ENCODE data around the gene TENM4. TPM values are rescaled to one million over a fixed set of nuclear protein-coding genes. Genes with fewer than 3 reads are reported as not detected.

Gene TENM4
- polyA plus RNA-seq, 2 of the 4 experiments (the other 2 are of a cell fraction), result 0.06 to 0.31 TPM

GRCh38 chr11:79472819-79473529 lies 32.1 kb upstream of the TENM4 start:
- H3K27ac ChIP-seq, result no peak overlapping the region
- TF ChIP-seq RARB (CRISPR knock-in tag; IDR thresholded peaks at IDR 0.05), result no peak
- TF ChIP-seq TFCP2L1 (CRISPR knock-in tag; IDR thresholded peaks at IDR 0.05), result no peak
- no peak for TF ChIP-seq HMGXB4 (CRISPR knock-in tag; IDR thresholded peaks at IDR 0.05; ENCODE audit: borderline replicate concordance)
- TF ChIP-seq HOXA7 (CRISPR knock-in tag; IDR thresholded peaks at IDR 0.05), result no peak
- no peak for TF ChIP-seq E2F6 (IDR thresholded peaks at IDR 0.05; ENCODE audit: borderline replicate concordance, low read depth)
- TF ChIP-seq PHF8 (IDR thresholded peaks at IDR 0.05; ENCODE audit: borderline replicate concordance, low read depth), result no peak
- no peak for TF ChIP-seq EHMT2 (IDR thresholded peaks at IDR 0.05; ENCODE audit: low read depth)
- no peak for TF ChIP-seq MAX (IDR thresholded peaks at IDR 0.05)
- no peak for TF ChIP-seq CHD4 (IDR thresholded peaks at IDR 0.05; ENCODE audit: borderline replicate concordance)
- TF ChIP-seq CHD2 (IDR thresholded peaks at IDR 0.05; ENCODE audit: low read length, partially characterized antibody), result no peak
- H3K9me3 ChIP-seq, result no peaks in the 10 kb centered on the region
- ATAC-seq (no peak), FAIRE-seq (no peak), DNase-seq (ENCODE audit: low read depth in 1 of 2, low spot score in 1 of 2) (no peak)
- H3K4me1 ChIP-seq, result no peaks in the 10 kb centered on the region
- 28% methylated on average over 8 of the region's 8 CpGs for WGBS (ENCODE audit: missing lambda C conversion rate)
- ChIA-PET CTCF (interaction anchor here (0.7 to 1.2 kb wide), 3 partner anchors 18 to 21 kb away, joined by 3 read pairs; no protein-coding TSS in a partner anchor), POLR2A (no interaction called here)
- no peak overlapping the region for H3K4me3 ChIP-seq
- no peak overlapping the region for H3K4me2 ChIP-seq

- 13% methylated on average over 7 of the region's 7 CpGs for WGBS (ENCODE audit: missing lambda C conversion rate)
- Histone ChIP-seq H3K4me2 (no peak overlapping the region), H3K4me3 (no peak overlapping the region), H3K4me1 (no peaks in the 10 kb centered on the region), H3K9me3 (no peaks in the 10 kb centered on the region), H3K27ac (no peak overlapping the region)
- CTCF ChIA-PET, result interaction anchor here (1.6 to 2.4 kb wide), 2 partner anchors 23 to 70 kb away, joined by 4 to 9 read pairs; no protein-coding TSS in a partner anchor
- POLR2A ChIA-PET, result no interaction called here
- FAIRE-seq (no peak), DNase-seq (ENCODE audit: low read depth in 1 of 2, low spot score in 1 of 2) (no peak), ATAC-seq (no peak)
- no peak for TF ChIP-seq TFCP2L1 (CRISPR knock-in tag; IDR thresholded peaks at IDR 0.05)
- no peak for TF ChIP-seq SMC3 (IDR thresholded peaks at IDR 0.05)
- no peak for TF ChIP-seq CEBPB (IDR thresholded peaks at IDR 0.05)
- TF ChIP-seq HOXB13 (CRISPR knock-in tag; IDR thresholded peaks at IDR 0.05; ENCODE audit: low read depth), result no peak
- no peak for TF ChIP-seq ESRRA (IDR thresholded peaks at IDR 0.05; ENCODE audit: borderline replicate concordance, low read length)
- TF ChIP-seq FOSB (CRISPR knock-in tag; IDR thresholded peaks at IDR 0.05), result no peak
- no peak for TF ChIP-seq MAX (IDR thresholded peaks at IDR 0.05)
- no peak for TF ChIP-seq FOSL2 (IDR thresholded peaks at IDR 0.05)
- TF ChIP-seq FOSL2 (CRISPR knock-in tag; IDR thresholded peaks at IDR 0.05), result no peak
- no peak for TF ChIP-seq BHLHE40 (IDR thresholded peaks at IDR 0.05; ENCODE audit: low read depth, low read length)
- no peak for TF ChIP-seq ATOH8 (CRISPR knock-in tag; IDR thresholded peaks at IDR 0.05; ENCODE audit: low read depth)
- no peak for TF ChIP-seq ZC3H11A (IDR thresholded peaks at IDR 0.05)
- no peak for TF ChIP-seq NPAS2 (CRISPR knock-in tag; IDR thresholded peaks at IDR 0.05; ENCODE audit: borderline replicate concordance)
- no peak for TF ChIP-seq EP300 (IDR thresholded peaks at IDR 0.05)
- TF ChIP-seq POLR2A (IDR thresholded peaks at IDR 0.05; ENCODE audit: low read length), result no peak
- TF ChIP-seq E2F6 (IDR thresholded peaks at IDR 0.05; ENCODE audit: borderline replicate concordance, low read depth), result no peak
- no peak for TF ChIP-seq EHF (CRISPR knock-in tag; IDR thresholded peaks at IDR 0.05)
- TF ChIP-seq POLR2AphosphoS2 (conservative IDR thresholded peaks at IDR 0.05; ENCODE audit: low read length), result no peak
These were observed 30.4 kb upstream of the TENM4 start for GRCh38 chr11:79471071-79471844.
